ENCODE results near the gene TAX1BP1. TPM values are rescaled to one million over a fixed set of nuclear protein-coding genes. Genes with fewer than 3 reads are reported as not detected.
A peak's percentile ranks its signal among the peaks of the same experiment; 100 is the strongest.

TAX1BP1 gene
- total and polyA plus RNA-seq, 2 experiments from 2014 or later = 56.5 to 87.9 TPM

DNA sequence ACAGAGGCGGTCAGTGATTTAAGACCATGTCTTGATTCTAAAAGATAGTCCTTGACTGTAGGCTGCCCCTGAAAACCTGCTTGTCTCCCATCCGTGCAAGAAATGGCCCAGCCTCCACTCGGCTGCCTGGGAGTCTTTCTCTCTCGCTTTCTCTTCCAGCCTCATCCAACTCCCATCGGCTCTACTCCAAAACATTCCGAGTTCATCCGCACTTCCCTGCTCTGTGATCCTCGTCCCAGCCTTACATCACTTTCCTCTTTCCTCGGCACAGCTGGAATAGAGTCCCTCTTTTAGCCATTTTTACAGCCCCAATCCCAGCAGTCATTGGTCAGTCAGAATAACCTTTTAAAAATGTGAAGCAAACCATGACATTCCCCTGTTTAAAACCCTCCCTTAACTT is 135.1 kb downstream of the TAX1BP1 start (continued):
- TF ChIP-seq EZH2 (IDR thresholded peaks at IDR 0.05; ENCODE audit: low read depth, unreplicated experiment) (no peak), REST (IDR thresholded peaks at IDR 0.05; ENCODE audit: unreplicated experiment) (no peak), POLR2AphosphoS5 (IDR thresholded peaks at IDR 0.05; ENCODE audit: low read depth) (no peak), CREB1 (CRISPR knock-in tag; IDR thresholded peaks at IDR 0.05; ENCODE audit: low read depth) (no peak)

DNA sequence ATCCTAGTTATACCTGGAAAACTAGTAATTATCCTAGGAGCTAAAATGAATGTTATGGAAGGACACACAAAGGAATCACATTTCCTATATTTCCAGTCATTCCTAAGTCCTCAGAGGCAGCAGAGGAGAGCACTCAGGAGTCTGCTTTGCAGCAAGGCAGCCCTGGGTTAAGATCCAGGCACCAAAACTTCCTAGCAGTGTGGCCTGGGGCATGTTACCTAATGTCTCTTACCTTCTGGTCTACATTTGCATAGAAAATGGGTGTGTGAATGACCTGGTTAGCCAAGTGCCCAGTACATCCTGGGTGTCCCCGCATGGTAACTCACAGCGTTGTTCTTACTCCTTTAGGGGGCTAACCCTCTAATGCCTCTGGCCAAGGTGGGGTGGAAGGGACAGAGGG is 135.9 kb downstream of the TAX1BP1 start:
- no peaks in the 10 kb centered on the region for H3K36me3 Mint-ChIP-seq (ENCODE audit: low read depth)

DNA sequence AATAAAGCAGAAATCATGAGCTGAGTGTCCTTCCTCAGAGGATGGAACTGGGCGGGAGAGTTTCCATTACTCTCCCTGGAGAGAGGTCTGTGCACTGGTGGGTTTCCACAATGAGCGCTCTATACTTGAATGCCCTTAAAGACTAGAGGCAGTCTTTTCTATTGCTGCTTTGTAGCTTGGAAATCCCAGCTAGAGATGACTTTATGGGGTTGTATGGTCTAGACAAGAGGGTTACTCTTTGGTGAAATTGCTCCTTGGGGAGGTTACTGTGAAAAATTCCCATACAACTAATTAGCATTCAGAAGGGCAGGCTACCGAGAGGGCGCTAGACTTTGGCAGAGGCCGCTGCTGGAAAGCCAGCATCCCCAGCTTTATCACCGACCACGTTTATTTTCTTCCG is 136.8 kb downstream of the TAX1BP1 start:
- no peaks in the 10 kb centered on the region for H3K27me3 ChIP-seq (ENCODE audit: insufficient read depth)
- H3K4me3 ChIP-seq = no peak overlapping the region
- H3K4me1 ChIP-seq (ENCODE audit: insufficient read depth) = no peaks in the 10 kb centered on the region; the same call in none of the 2 replicates
- no peak for ATAC-seq
- Mint-ChIP-seq H3K27me3 (ENCODE audit: insufficient read depth, low read depth, poor library complexity) (peaks cover 7% of the 10 kb centered on the region), H3K9me3 (no peaks in the 10 kb centered on the region), H3K4me3 (no peak overlapping the region), H3K27ac (no peak overlapping the region), H3K4me1 (peaks cover 15% of the 10 kb centered on the region), H3K36me3 (ENCODE audit: low read depth) (no peaks in the 10 kb centered on the region)
- H3K4me2 ChIP-seq = no peak overlapping the region
- H3F3A ChIP-seq (replicated peaks; ENCODE audit: low read depth) = no peaks in the 10 kb centered on the region
- no peak for TF ChIP-seq ZNF114 (CRISPR knock-in tag; IDR thresholded peaks at IDR 0.05)
- TF ChIP-seq NANOG (IDR thresholded peaks at IDR 0.05; ENCODE audit: borderline replicate concordance) = no peak
- TF ChIP-seq CTCF (conservative IDR thresholded peaks at IDR 0.05; ENCODE audit: low read depth in 2 of 2) = 0 out of 4 replicates have a peak, but pooled peaks of 1 of the 2 experiments have one; percentile 10
- TF ChIP-seq STAT1 (IDR thresholded peaks at IDR 0.05; ENCODE audit: unreplicated experiment) = no peak
- no peak for TF ChIP-seq ZNF331 (CRISPR knock-in tag; IDR thresholded peaks at IDR 0.05; ENCODE audit: low read depth)
- 0 out of 2 replicates have a peak, but pooled peaks cover 12% of the 10 kb centered on the region for H3K9me2 ChIP-seq (ENCODE audit: insufficient read depth)
- H2AFZ ChIP-seq = no peak overlapping the region
- no peaks in the 10 kb centered on the region; the same call in 1 of the 2 replicates for H4K20me1 ChIP-seq (replicated peaks; ENCODE audit: insufficient read depth)
- H3K79me2 ChIP-seq (replicated peaks; ENCODE audit: insufficient read depth) = no peaks in the 10 kb centered on the region
- no peak overlapping the region for H3K27ac ChIP-seq (ENCODE audit: low read depth)
- no peak for DNase-seq (ENCODE audit: low spot score)
- H3K36me3 ChIP-seq (ENCODE audit: insufficient read depth) = no peaks in the 10 kb centered on the region

More for the DNA sequence above, 135.9 kb downstream of the TAX1BP1 start:
- Mint-ChIP-seq H3K4me1 (peaks cover 15% of the 10 kb centered on the region), H3K27me3 (ENCODE audit: insufficient read depth, low read depth, poor library complexity) (peaks cover 7% of the 10 kb centered on the region), H3K27ac (no peak overlapping the region), H3K4me3 (no peak overlapping the region), H3K9me3 (no peaks in the 10 kb centered on the region)
- no peak for DNase-seq (ENCODE audit: low spot score)
- TF ChIP-seq POLR2AphosphoS5 (IDR thresholded peaks at IDR 0.05; ENCODE audit: low read depth) = no peak
- no peak for TF ChIP-seq ZNF331 (CRISPR knock-in tag; IDR thresholded peaks at IDR 0.05; ENCODE audit: low read depth)
- TF ChIP-seq EZH2 (IDR thresholded peaks at IDR 0.05; ENCODE audit: low read depth, unreplicated experiment) = no peak
- TF ChIP-seq STAT1 (IDR thresholded peaks at IDR 0.05; ENCODE audit: unreplicated experiment) = no peak
- no peak for ATAC-seq
- Histone ChIP-seq H3K27ac (ENCODE audit: low read depth) (no peak overlapping the region), H3F3A (replicated peaks; ENCODE audit: low read depth) (no peaks in the 10 kb centered on the region), H3K4me2 (no peak overlapping the region), H2AFZ (no peak overlapping the region), H3K27me3 (ENCODE audit: insufficient read depth) (no peaks in the 10 kb centered on the region), H3K79me2 (replicated peaks; ENCODE audit: insufficient read depth) (no peaks in the 10 kb centered on the region), H3K9me2 (ENCODE audit: insufficient read depth) (0 out of 2 replicates have a peak, but pooled peaks cover 7% of the 10 kb centered on the region), H3K36me3 (ENCODE audit: insufficient read depth) (no peaks in the 10 kb centered on the region), H3K4me3 (no peak overlapping the region), H4K20me1 (replicated peaks; ENCODE audit: insufficient read depth) (no peaks in the 10 kb centered on the region; the same call in 1 of the 2 replicates), H3K4me1 (ENCODE audit: insufficient read depth) (no peaks in the 10 kb centered on the region; the same call in none of the 2 replicates)
